SK-N-SH (cell line): Measurements from ENCODE around the gene SH3GLB2.

ENCODE experiments used
- GABPA ChIP-seq: IDR thresholded peaks from 2 replicates; pipeline ENCODE4 v1.4.0; 2012; ENCODE audit warnings: low read depth, mild to moderate bottlenecking
- POLR2AphosphoS5 ChIP-seq: IDR thresholded peaks from 2 replicates; pipeline ENCODE4 v1.6.1; 2012; ENCODE audit warnings: low read depth, low read length
- REST ChIP-seq: IDR thresholded peaks from 2 replicates; pipeline ENCODE4 v1.6.1; 2012; ENCODE audit warnings: mild to moderate bottlenecking, low read depth, low read length, moderate library complexity
- USF1 ChIP-seq: IDR thresholded peaks from 2 replicates; pipeline ENCODE4 v1.4.0; 2012; ENCODE audit warnings: low read depth, borderline replicate concordance

DNA sequence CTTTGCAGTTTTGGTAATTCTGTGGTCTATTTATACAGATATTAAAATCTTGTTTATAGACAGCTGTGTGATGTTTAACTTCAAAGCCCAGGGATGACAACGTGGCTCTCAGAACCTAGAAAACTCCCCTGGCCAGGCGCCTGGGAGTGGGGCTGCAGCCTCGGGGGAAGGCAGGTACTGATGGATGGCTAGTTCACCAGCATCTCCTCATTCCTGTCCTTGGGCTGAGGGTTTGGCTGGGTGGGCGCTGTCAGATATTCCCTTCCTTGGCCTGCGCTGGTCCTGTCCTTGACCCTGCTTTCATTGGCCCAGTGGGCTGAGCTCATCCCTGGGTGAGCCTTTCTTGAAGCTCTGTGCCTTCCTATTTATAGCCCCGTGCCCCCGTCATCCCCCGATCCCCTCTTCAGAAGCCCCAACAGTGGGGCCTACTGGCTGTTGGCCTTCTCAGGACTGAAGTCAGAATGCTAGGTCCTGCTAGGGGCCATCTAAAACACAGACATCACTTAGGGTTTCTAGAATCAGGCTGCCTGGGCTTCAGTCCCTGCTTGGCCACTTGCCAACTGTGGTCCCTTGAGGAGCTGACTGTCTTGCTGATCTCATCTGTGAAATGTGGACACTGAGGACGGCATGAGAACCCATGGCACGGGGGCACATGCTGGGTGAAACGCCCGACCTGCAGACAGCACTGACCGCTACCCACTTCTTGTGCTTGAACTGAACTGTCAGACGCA lies 20.9 kb downstream of the SH3GLB2 start:
- 0 out of 2 replicates have a peak, but pooled peaks have one; percentile 14 for TF ChIP-seq POLR2AphosphoS5
- TF ChIP-seq GABPA = no peak
- no peak for TF ChIP-seq REST
- no peak for TF ChIP-seq USF1
